ENCODE measurements around the gene CCDC112.

DNA sequence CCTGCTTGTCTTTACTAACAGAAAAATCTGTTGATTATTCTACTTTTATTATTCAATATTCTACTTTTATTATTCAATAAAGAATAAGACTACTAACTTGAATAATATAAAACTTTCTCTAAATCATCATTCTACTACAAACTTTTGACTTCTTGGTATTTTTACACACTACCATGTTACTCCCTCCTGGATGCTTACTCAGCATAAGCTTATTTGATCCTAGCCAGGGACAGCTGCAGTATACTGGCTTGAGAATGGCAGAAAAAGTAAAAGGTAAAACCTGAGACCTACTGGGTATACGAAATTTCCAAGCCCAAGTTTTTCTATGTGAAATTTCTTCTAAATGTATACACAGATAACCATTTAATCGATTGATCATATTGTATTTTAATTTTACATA, 59.9 kb downstream of the CCDC112 start:
- no peak for TF ChIP-seq CTCF (IDR thresholded peaks at IDR 0.05; ENCODE audit: insufficient read depth, low read depth, low read length)
- no peak for TF ChIP-seq EZH2 (IDR thresholded peaks at IDR 0.05; ENCODE audit: insufficient read depth, low read length)

Data from astrocyte (in vitro differentiated cells and primary cell).